NCI-H2171 (cell line): ENCODE results near the gene MRTFA.
"Not testable (repeated sequence)": the region's sequence is repeated elsewhere in the genome, so short reads cannot be mapped to it uniquely, and the experiment has no call there.

ENCODE experiments used
- DNase-seq: peaks from one replicate; lab custom pipeline; 2025; lab: John Stamatoyannopoulos, UW

The MRTFA gene

DNA sequence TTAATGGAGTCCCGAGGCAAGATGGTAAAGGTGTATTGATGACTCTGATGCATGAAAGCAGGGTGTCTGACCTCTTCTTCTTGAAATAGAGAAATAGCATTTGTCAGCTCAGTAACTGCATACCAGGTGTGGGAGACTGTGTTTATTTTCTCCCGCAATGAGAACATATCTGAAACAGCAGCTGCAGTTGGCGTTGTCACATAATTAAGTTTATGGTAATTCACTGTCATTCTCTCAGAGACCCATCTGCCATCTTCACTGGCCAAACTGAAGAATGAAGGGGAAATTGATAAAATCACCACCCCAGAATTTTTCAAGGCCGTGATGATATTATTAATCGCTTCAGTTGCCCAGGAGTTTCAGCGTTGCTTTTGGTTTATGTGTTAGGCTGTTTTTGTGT, 22.6 kb upstream of the MRTFA start:
- peak; percentile 26 for DNase-seq

DNA sequence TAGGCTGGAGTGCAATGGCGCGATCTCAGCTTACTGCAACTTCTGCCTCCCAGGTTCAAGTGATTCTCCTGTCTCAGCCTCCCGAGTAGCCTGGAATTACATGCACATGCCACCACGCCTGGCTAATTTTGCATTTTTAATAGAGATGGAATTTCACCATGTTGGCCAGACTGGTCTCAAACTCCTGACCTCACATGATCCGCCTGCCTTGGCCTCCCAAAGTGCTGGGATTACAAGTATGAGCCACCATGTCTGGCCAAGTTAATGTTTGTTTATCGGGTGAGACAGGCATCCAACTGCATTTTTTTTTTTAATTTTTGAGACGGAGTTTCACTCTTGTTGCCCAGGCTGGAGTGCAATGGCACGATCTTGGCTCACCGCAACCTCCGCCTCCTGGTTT, 20.1 kb upstream of the MRTFA start:
- DNase-seq = not testable (repeated sequence)

DNA sequence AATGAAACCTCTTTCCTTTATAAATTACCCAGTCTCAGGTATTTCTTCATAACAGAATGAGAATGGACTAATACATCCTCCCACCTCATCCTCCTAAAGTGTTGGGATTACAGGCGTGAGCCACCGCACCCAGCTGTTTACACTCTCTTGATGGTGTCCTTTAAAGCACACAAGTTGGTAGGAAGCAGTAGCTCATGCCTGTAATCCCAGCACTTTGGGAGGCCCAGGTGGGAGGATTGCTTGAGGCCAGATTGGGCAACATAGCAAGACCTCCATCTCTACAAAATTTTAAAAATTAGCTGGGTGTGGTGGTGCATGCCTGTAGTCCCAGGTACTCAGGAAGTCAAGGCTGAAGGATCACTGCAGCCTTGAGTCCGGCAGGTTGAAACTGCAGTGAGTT, 19.4 kb upstream of the MRTFA start:
- DNase-seq = not testable (repeated sequence)

DNA sequence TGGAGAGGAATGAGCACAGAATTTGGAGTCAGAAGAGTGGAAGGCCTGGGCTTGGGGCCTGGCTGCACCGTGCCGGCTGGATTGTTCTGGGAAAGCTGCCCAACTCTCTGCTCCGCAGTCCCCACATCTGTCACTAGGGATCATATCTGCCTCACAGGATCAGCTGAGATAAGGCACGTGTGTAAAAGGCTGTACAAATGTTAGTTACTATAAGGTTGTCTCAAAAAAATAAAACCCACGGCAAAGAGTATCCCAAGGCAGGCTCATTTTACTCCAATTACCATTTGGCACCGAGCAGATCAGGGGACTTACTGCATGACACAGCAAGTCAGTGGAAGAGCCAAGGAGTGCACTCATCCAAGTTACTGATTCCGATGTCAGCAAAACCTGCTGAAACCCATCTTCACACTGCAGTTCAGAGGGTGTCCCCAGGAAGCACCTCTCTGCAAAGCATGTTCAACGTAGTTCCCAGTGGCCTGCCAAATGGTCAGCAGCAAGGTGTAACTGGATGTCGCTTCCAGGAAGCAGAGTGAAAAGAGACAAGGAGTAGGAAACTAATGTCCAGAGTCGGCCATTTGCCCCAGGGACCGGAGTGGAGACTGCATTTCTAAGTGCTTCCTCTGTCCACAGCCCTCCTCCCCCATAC, 18.1 kb upstream of the MRTFA start:
- DNase-seq = peak; percentile 90

DNA sequence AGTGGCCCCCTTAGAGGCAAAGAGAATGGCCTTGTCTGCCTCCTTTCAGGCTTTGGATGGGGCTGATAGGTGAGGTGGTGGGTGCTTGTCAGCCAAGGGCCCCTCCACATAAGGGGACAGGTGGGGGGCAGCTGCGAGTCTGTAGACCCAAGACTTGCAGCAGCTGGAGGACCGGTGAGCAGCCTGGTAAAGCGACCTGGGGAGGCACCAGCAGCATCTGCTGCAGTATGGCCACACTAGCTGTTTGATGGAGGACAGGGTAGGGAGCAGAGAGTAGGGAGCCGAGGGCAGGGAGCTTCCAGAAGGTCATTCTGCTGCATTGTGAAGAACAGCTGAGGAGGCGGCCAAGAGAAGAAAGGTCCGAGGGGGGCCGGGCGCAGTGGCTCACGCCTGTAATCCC, 16.8 kb upstream of the MRTFA start:
- no peak for DNase-seq

DNA sequence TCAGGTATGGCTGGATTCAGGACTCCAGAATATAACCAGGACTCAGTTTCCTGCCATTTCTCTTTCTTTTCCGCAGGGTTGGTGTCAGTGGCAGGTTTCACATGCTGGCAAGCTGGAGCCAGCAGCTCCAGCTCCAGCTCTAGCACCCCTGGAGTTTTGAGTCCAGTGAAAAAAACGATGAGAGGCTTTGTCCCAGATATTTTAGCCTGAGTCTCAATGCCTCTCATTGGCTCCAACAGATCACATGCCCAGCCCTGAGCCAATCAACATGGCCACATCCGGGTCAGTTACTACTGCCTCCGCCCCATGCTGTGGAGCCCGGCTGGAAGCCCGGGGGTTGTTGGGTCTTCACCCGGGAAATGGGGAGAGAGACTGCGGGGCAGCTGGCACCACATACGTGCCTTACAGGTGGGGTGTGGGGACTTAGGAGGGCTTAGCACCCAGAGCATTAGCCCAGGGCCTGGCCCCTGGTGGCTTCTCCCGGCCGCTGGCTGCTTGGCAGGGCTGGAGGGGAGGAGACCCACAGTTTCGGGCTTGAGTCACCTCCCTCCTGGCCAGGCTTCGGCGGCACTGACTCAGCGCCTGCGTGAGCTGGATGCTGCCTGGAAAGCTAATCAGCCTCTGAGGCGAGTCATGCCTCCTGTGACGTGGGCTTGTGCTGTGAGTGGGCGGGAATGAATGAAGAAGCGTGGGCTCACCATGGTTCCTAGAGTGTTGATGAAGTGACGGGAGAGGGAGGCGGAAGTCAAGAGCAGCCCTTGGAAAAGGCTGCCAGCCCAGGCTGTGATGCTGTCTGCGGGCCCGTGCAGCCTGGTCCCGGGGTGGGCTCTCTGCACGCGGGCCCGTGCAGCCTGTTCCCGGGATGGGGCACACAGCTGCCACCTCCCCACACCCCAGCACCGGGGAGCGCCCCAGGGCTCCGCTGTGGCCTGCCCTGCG, 15.3 kb upstream of the MRTFA start:
- peak; percentile 94 for DNase-seq

DNA sequence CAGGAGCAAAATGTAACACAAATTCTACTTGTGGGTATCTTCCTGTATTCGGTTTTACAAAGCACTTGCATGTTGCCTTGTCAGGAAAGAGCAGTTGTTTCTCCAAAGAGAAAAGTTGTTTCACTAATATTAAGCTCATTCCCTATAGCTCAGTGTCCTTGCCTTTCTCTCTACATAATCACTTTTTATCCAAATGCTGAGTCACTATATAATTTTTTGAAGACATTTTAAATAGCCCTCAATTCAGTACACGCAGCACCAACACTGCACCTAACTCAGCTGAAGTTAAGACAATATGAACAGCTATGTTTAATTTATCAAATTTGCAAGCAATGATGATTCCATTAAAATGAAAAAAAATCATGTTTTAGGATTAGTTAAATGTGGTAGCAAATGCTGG, 14.5 kb upstream of the MRTFA start:
- DNase-seq = no peak

DNA sequence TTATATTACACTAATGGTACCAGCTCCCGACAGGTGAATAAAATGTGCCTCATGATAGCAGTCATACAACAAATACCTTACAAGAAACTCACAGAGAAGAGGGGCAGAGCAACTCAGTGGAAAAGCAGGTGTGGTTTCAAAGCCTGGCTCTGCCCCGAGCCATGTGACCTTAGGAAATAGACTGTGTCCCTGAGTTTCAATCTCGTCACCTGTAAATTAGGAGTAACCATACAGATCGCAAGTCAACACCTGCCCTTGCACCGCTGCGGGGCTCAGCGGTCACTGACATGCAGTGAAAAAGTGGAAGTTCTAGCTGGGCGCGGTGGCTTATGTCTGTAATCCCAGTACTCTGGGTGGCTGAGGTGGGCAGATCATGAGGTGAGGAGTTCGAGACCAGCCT, 11.9 kb upstream of the MRTFA start:
- DNase-seq = no peak

DNA sequence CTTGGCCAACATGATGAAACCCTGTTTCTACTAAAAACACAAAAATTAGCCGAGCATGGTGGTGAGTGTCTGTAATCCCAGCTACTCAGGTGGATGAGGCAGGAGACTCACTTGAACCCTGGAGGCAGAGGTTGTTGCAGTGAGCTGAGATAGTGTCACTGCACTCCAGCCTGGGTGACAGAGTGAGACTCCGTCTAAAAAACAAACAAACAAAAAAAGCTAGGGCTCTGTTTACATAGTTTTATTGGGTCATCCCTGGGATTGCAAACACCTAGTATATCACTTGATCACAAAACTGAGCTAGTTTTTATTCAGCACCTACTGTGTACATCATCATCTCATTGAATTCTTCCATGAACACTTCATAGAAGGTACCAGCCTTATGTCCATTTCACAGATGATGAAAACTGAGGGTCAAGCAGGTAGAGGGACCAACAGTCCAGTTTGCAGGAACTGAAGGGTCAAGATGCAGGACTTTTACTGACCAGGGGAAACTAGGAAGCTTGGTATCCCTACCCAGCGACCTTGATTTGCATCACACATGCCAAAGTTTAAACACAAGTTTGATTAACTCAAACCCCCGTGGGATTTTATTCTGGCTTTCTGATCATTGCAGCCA, 9.2 kb upstream of the MRTFA start:
- no peak for DNase-seq

DNA sequence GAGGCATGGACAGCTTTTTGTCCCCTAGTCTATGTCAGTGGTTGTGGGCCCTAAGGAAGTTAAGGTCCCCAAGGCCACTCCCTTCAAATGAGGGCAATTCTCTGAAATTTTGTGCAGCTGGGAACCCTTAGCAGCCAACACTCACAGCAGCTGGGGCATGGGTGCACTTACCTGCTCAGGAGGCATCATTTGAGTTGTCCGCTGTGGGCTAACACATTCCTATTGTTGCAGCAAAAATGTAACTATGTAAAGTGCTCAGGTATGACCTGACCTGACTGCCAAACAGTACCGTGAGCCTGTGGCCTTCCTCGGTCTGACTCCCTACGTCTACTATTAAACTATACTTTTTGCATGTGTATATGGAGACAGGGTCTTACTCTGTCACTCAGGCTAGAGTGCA, 5.8 kb upstream of the MRTFA start:
- DNase-seq = no peak

DNA sequence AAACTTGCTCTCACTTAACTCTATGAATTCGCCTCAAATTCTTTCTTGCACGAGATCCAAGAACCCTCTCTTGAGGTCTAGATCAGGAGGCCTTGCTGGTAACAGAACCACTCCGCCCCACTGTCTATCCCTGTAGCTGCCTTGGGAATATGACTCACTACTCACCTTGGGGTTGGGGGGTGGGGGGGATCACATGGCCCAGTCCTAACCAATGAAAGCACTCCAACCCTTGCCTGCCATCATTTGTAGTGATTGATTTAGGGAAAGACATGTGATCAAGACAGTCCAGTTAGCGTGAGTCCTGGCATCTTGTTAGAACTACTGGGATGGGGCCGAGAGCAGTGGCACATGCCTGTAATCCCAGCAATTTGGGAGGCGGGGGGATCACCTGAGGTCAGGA, 4.8 kb upstream of the MRTFA start:
- no peak for DNase-seq

DNA sequence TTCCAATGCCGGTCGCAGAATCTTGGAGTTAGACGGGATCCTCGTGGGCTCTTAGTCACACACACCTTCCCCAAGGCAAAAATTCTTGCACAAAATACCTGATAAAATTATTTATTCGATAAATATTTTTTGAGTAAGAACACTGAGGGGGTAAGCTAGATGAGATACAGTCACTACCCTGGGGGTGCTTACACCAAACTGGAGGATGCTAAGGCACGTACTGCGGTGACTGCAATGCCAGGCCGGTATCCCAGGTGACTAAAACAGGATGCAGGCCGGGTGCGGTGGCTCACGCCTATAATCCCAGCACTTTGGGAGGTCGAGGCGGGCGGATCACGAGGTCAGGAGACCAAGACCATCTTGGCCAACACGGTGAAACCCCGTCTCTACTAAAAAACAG, 1.7 kb upstream of the MRTFA start:
- no peak for DNase-seq

DNA sequence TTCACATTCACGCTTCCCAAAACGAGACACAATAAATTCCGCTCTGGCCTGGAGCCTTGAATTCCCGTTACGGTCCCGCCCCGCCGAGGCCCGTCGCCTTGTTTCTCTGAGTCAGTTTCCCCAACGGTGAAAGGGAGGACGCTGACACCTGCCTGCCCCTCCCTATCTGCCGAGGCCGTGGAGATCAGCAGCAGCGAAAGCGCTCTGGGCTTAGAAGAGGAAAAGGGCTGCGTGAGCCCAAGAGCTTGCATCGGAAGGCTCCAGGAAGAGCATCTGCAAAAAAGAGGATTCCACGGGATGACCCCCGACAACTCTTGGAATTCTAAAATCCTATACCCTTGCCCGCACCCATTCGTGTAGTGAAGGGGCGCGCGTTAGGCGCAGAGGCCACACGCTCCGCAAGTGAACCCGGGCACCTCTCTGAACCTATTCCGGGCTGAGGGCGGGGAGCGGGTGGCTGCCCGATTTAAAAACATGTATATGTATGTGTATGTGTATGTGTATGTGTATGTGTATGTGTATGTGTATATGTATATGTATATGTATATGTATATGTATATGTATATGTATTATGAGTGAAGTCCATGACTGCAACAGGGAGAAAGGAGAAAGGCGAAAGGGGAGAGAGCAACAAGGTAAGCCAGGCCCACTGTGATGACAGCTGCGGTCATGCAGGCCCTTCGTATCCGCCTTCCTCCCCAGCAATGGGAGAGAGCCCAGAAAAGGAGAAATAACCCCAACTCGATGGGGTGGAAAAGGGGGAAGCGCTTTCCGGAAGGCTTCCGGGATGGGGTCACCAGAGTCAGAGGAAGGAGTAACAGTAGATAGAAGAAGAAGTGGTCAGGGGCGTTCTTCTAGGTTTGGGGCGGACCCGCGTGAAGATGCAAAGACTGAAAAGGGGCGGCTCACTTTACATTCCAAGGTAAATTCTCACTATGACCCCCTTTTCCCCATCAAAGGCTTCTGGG, 948 bp upstream of the MRTFA start:
- DNase-seq = peak; percentile 39

DNA sequence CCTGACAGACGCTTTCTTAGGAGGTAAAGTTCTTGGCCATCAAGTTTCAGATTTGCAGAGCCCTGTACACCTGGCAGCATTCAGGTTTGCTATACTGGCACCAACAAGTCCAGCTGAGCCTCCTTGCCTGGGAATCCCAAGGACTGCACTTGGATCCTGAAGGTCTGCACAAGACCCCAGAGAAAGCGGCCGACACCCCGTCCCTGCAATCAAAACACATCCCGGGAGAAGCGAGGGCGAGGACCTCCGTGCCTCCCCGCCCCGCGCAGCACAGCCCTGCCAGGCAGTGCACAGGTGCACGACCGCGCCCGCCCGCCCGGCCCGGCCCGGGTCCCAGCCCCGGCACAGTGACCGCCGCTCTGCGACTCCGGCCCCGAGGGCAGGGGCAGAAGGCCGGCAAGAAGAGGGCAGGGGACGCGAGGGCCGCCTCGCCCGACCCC, 559 bp downstream of the MRTFA start:
- no peak for DNase-seq

DNA sequence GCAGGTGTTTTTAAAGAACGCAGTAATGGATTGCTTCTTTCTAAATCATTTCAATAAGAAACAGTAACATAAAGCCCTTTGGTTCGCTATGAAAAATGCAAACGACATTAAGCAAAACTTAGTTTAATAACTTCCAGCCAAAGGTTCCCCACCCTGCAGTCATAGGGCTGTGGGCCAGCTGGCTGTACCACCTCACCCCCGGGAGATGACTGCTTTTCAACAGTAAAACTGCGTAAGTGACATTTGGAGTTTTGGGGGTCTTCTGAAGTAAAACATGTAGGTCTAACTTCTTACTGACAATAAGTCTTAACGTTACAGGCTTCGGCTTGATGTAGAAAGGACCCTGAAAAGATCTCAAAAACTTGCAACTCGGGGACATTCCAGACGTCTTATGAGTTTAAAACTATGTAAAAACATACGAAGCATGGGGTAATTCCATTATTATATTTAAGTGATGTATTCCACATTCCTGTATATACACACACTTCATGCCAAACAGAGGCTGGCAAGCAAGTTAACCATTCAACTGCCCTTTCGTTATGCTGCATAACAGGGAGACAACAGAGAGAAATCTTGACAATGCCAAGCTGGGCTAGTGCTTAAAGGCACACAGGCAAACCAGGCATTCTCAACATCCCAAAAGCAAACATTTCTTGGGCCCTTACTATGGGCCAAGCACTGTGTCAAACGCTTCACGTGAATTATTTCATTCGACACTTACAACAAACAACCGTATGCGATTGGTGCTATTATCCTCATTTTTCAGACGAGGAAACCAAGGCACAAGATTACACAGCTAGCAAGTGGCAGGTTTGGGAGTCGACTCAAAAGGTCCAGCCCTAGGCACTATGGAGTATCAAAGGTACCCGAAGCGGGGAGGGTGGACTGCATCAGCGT, 1.2 kb downstream of the MRTFA start:
- DNase-seq = no peak

DNA sequence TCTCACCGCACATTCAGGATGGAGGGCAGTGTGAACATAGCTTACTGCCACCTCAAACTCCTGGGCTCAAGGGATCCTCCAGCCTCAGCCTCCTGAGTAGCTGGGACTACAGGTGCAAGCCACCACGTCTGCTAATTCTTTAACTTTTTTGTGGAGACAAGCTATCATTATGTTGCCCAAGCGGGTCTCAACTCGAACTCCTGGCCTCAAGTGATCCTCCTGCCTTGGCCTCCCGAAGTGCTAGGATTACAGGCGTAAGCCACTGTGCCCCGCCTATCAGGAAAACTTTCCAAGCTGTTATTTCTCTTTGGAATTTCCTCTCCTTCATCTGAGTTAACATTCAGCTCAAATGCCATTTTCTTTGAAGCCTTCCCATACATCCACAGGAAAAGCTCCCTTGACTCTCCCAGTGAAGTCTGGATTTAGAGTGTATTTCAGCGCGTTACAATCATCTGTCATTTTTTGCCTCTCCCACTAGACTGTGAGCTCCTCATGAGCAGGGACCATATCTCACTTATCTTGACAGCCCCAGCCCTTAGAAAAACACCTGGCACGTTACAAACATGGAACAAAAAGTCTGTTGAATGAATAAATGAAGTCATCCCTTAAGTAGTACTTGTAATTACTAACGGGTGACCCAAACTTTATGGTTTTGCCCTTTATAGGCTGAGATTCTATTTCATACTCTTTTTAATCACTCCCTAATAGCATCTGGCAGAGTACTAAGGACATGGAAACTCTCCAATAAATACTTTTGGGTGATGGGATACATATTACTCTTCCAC, 2.2 kb downstream of the MRTFA start:
- no peak for DNase-seq

DNA sequence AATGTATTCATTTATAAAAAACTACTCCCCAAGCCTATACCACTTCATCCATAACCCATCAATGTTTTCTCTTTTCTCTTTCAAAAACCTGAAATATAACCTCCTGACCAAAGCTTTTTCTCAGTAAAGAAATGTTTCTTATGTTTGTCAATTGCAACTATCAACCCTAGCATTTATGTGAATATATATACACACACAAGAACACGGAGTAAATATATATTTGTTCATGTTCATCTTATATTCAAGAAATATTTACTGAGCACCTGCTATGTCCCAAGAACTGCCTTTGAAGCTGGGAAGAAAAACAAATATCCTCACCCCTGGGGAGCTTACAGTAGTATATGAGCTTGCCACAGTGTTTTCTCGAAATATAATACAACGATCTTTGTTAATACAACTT, 3.5 kb downstream of the MRTFA start:
- no peak for DNase-seq

DNA sequence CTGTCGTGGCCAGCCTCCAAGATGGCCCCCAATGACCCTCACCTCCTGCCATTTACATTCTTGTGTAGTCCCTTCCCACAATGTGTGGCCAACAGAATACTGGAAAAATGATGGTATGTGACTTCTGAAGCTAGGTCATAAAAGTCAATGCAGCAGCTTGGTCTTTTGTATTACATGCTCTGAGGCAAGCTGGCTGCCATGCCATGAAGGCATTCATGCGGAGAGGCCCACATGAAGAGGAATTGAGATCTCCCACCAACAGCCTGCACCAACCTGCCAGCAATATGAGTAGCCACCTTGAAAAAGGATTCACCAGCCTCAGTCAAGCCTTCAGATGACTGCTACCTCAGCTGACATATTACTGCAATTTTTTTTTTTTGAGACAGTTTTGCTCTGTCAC, 4.6 kb downstream of the MRTFA start:
- no peak for DNase-seq

DNA sequence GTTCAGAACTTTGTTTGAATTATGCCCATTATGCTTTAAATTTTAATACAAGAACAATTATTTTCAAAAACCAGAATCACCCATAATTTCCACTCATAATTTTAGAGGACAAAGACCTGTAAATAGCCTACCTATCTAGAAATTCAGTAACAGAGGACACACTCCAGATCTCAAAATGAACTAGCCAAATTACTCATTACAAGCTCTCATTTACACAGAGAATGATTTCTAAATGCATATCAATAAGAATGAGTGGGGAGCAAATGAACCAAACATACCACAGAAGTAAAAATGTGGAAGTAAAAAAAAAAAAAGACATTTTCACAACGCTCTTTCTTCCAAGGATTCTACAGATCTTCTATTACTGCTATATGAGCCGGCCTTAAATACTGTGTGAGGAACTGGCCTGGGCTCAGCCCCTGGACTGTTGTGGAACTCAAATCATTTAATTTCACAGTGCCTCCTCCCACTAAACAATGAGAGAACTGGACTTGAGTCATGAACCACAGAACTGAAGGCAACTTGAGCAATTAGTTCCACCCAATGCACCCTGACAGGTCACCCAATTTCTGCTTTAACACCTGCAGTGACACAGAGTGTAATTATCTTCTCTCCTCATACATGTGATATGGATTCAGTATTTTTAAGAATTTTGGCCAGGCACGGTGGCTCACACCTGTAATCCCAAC, 8.0 kb downstream of the MRTFA start:
- DNase-seq = no peak
